ENCODE results near the gene SART1.

The SART1 gene

GRCh38 chr11:65964906-65965305 is 3.4 kb downstream of the SART1 start:
- Mint-ChIP-seq H3K9me3 (no peaks in the 10 kb centered on the region), H3K4me1 (peaks cover 37% of the 10 kb centered on the region), H3K27ac (no peak overlapping the region), H3K4me3 (no peak overlapping the region), H3K27me3 (no peaks in the 10 kb centered on the region), H3K36me3 (peaks cover 57% of the 10 kb centered on the region)
- DNase-seq: no peak
- CTCF ChIA-PET: interaction anchor here (2.1 kb wide), 1 partner anchor 76 kb away, joined by 7 read pairs; the partner anchor contains the start of gene FIBP

GRCh38 chr11:65965986-65966762 is 4.6 kb downstream of the SART1 start:
- Mint-ChIP-seq H3K4me3 (no peak overlapping the region), H3K36me3 (peaks cover 63% of the 10 kb centered on the region), H3K27ac (peak overlapping the region; percentile 6), H3K4me1 (peaks cover 31% of the 10 kb centered on the region), H3K9me3 (no peaks in the 10 kb centered on the region), H3K27me3 (no peaks in the 10 kb centered on the region)
- CTCF ChIA-PET: interaction anchor here (2.1 kb wide), 1 partner anchor 77 kb away, joined by 7 read pairs; the partner anchor contains the start of gene FIBP
- no peak for DNase-seq

- CTCF ChIA-PET: no interaction called here
- Mint-ChIP-seq H3K27ac (no peak overlapping the region), H3K4me3 (no peak overlapping the region), H3K9me3 (no peaks in the 10 kb centered on the region), H3K4me1 (peaks cover 23% of the 10 kb centered on the region), H3K36me3 (peaks cover 64% of the 10 kb centered on the region), H3K27me3 (no peaks in the 10 kb centered on the region)
- no peak for DNase-seq
Observed at GRCh38 chr11:65967329-65967934, 5.9 kb downstream of the SART1 start.

GRCh38 chr11:65968600-65969482 is 7.3 kb downstream of the SART1 start:
- Mint-ChIP-seq H3K4me3 (no peak overlapping the region), H3K27ac (no peak overlapping the region)

GRCh38 chr11:65972116-65972515 is 10.6 kb downstream of the SART1 start:
- CTCF ChIA-PET: interaction anchor here (1.7 kb wide), 1 partner anchor 74 kb away, joined by 3 read pairs; no protein-coding TSS in a partner anchor
- Mint-ChIP-seq H3K4me1 (peaks cover 6% of the 10 kb centered on the region), H3K36me3 (peaks cover 52% of the 10 kb centered on the region), H3K9me3 (no peaks in the 10 kb centered on the region), H3K27ac (no peak overlapping the region), H3K27me3 (no peaks in the 10 kb centered on the region), H3K4me3 (no peak overlapping the region)
- no peak for DNase-seq

More at GRCh38 chr11:65968600-65969482, 7.3 kb downstream of the SART1 start:
- DNase-seq: no peak
- peaks cover 13% of the 10 kb centered on the region for H3K4me1 Mint-ChIP-seq
- H3K36me3 Mint-ChIP-seq: peaks cover 64% of the 10 kb centered on the region
- CTCF ChIA-PET: no interaction called here
- no peaks in the 10 kb centered on the region for H3K27me3 Mint-ChIP-seq
- H3K9me3 Mint-ChIP-seq: no peaks in the 10 kb centered on the region

GRCh38 chr11:65973439-65974110 is 12.0 kb downstream of the SART1 start:
- H3K36me3 Mint-ChIP-seq: peaks cover 51% of the 10 kb centered on the region
- H3K27ac Mint-ChIP-seq: no peak overlapping the region
- CTCF ChIA-PET: no interaction called here
- H3K9me3 Mint-ChIP-seq: no peaks in the 10 kb centered on the region
- H3K4me1 Mint-ChIP-seq: peaks cover 6% of the 10 kb centered on the region
- DNase-seq: no peak
- H3K27me3 Mint-ChIP-seq: no peaks in the 10 kb centered on the region
- no peak overlapping the region for H3K4me3 Mint-ChIP-seq

- H3K27ac Mint-ChIP-seq: no peak overlapping the region
- no peaks in the 10 kb centered on the region for H3K27me3 Mint-ChIP-seq
- H3K36me3 Mint-ChIP-seq: peaks cover 46% of the 10 kb centered on the region
- no peak for DNase-seq
- H3K4me1 Mint-ChIP-seq: peaks cover 3% of the 10 kb centered on the region
- CTCF ChIA-PET: interaction anchor here (0.7 to 1.1 kb wide), 2 partner anchors 90 to 156 kb away, joined by 3 to 4 read pairs; no protein-coding TSS in a partner anchor
- H3K9me3 Mint-ChIP-seq: no peaks in the 10 kb centered on the region
- no peak overlapping the region for H3K4me3 Mint-ChIP-seq
Observed at GRCh38 chr11:65975771-65976170, 14.2 kb downstream of the SART1 start.

GRCh38 chr11:65976216-65977176 is 15.0 kb downstream of the SART1 start:
- no peak for DNase-seq
- no peaks in the 10 kb centered on the region for H3K9me3 Mint-ChIP-seq
- no peaks in the 10 kb centered on the region for H3K27me3 Mint-ChIP-seq
- H3K36me3 Mint-ChIP-seq: peaks cover 46% of the 10 kb centered on the region
- no peak overlapping the region for H3K27ac Mint-ChIP-seq
- H3K4me3 Mint-ChIP-seq: no peak overlapping the region
- peaks cover 3% of the 10 kb centered on the region for H3K4me1 Mint-ChIP-seq
- CTCF ChIA-PET: interaction anchor here (0.7 to 1.8 kb wide), 3 partner anchors 91 to 157 kb away, joined by 3 to 6 read pairs (median 4); no protein-coding TSS in a partner anchor

GRCh38 chr11:65977621-65978390 is 16.3 kb downstream of the SART1 start:
- CTCF ChIA-PET: interaction anchor here (1.8 kb wide), 1 partner anchor 93 kb away, joined by 6 read pairs; no protein-coding TSS in a partner anchor
- Mint-ChIP-seq H3K4me1 (peaks cover 3% of the 10 kb centered on the region), H3K27ac (no peak overlapping the region), H3K36me3 (peaks cover 38% of the 10 kb centered on the region), H3K27me3 (no peaks in the 10 kb centered on the region), H3K9me3 (no peaks in the 10 kb centered on the region), H3K4me3 (no peak overlapping the region)
- DNase-seq: no peak

GRCh38 chr11:65978391-65979238 is 17.1 kb downstream of the SART1 start:
- CTCF ChIA-PET: interaction anchor here (1.8 kb wide), 1 partner anchor 94 kb away, joined by 6 read pairs; no protein-coding TSS in a partner anchor
- peak overlapping the region; percentile 24 for H3K27ac Mint-ChIP-seq
- H3K4me3 Mint-ChIP-seq: no peak overlapping the region

GRCh38 chr11:65979261-65979759 is 17.8 kb downstream of the SART1 start:
- Mint-ChIP-seq H3K4me3 (no peak overlapping the region), H3K27me3 (no peaks in the 10 kb centered on the region), H3K9me3 (no peaks in the 10 kb centered on the region), H3K4me1 (no peaks in the 10 kb centered on the region), H3K27ac (peak overlapping the region; percentile 24), H3K36me3 (peaks cover 29% of the 10 kb centered on the region)
- CTCF ChIA-PET: interaction anchor here (0.9 kb wide), 1 partner anchor 9 kb away, joined by 3 read pairs; no protein-coding TSS in a partner anchor
- no peak for DNase-seq

More at GRCh38 chr11:65978391-65979238, 17.1 kb downstream of the SART1 start:
- H3K27me3 Mint-ChIP-seq: no peaks in the 10 kb centered on the region
- peaks cover 2% of the 10 kb centered on the region for H3K4me1 Mint-ChIP-seq
- peaks cover 31% of the 10 kb centered on the region for H3K36me3 Mint-ChIP-seq
- DNase-seq: no peak
- H3K9me3 Mint-ChIP-seq: no peaks in the 10 kb centered on the region

Measured in activated naive CD4-positive, alpha-beta T cell treated with anti-CD3 and anti-CD28 coated beads, Interleukin-2, amount 10 ng/mL, durations not matched to agents 7 days and 5 days (primary cell).